Measurements from ENCODE around the gene ATP6V1G2.
A peak's percentile ranks its signal among the peaks of the same experiment; 100 is the strongest.
"Not testable (repeated sequence)": the region's sequence is repeated elsewhere in the genome, so short reads cannot be mapped to it uniquely, and the experiment has no call there.

ATP6V1G2 gene

DNA sequence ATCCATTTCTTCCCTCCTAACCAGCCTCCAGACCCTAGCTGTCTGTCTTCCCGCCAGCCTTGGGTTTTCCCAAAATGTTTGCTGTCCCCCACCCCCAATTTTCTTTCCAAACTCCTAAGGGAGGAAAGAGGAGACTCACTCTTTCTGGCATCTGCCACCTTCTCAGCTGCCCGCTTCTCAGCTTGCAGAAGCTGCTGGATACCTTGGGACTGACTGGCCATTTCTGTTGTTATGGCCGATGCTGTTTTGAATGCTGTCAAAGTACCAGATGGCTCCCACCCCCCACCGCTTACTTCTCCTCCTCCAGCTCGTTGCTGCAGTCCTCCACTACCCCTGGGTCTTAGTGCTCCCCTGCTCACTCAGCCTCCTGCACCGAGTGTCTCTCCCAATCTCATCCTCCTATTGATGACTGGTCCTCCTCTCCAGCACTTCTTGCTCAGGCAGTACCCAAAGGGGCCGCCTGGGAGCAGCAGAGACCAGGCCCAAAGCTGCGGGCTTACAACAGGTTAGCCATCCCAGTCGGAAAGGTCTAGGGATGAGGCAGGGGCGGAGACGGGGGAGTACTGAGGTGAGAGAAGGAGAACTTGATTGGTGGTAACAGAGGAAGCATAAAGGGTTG lies at the start of gene ATP6V1G2:
Gene ATP6V1G2 (minus strand): TSS at position 270 of the 619 bp plus-strand sequence. CDS start 49 bp downstream, at position 221.
- DNase-seq (ENCODE audit: low read depth) = peak; percentile 77

DNA sequence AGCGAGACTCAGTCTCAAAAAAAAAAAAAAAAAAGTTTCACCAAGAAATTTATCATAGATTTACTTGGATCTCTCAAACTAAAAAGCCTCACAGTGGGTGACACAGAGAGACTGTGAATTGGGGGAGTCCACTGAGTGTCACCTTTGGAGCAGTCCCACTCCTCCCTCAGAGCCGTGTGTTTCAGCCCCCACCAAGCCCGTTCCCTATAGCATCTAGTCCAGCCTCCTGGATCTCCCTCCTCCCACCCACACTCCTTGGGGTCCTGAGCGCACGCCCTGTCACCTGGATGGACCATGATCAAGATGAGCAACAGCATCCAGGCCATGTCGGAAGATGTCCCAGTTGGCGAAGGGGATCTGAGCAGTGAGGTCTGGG lies 46.0 kb upstream of the ATP6V1G2 start:
- DNase-seq (ENCODE audit: low read depth) = no peak

DNA sequence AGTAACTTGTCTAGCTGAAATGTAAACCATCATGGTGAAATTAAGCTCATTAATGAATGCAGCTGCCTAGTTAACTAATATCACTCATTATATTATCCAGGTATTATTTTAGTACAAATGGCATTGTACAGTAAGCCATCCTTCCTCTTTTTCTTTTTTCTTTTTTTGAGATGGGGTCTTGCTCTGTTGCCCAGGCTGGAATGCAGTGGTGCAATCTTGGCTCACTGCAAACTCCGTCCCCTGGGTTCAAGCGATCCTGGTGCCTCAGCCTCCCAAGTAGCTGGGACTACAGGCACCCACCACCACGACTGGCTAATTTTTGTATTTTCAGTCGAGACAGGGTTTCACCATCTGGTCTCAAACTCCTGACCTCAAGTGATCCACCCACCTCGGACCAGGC lies 44.3 kb upstream of the ATP6V1G2 start:
- not testable (repeated sequence) for DNase-seq (ENCODE audit: low read depth)

DNA sequence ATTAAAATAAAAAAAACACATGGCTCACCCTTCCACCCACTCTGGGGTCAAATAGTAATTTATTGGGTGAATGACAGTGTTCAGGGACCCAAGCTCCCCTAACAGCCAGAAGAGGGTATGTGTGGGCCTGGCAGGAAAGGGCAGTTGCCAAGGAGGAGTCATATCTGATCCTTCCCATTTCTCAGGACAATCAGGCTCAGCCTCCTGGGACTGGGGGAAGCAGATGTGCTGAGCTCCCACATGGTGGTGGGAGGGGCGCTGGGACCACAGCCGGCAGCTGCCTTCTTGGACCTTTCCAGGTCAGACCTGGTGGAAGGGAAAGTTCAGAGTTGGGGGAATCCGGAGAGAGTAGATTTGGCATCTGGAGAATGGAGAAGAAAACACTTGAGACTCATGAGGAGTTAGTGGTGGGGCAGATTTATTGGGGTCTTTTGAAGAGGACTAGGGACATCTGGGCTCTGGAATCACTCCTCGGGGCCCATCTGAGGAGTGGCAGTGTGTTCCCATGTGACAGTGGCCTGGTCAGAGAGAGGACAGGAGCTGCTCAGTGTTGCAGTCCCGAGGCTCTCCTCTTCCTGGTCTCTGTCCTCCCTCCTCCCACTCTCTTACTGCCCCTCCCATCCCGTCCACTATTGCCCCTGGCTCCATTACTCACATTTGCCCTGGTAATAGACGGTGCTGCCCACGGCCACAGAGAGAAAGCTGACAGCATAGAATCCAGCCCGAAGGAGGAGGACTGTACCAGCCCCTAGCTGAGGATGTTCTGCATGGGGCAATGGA lies 42.7 kb upstream of the ATP6V1G2 start:
- DNase-seq (ENCODE audit: low read depth) = no peak

DNA sequence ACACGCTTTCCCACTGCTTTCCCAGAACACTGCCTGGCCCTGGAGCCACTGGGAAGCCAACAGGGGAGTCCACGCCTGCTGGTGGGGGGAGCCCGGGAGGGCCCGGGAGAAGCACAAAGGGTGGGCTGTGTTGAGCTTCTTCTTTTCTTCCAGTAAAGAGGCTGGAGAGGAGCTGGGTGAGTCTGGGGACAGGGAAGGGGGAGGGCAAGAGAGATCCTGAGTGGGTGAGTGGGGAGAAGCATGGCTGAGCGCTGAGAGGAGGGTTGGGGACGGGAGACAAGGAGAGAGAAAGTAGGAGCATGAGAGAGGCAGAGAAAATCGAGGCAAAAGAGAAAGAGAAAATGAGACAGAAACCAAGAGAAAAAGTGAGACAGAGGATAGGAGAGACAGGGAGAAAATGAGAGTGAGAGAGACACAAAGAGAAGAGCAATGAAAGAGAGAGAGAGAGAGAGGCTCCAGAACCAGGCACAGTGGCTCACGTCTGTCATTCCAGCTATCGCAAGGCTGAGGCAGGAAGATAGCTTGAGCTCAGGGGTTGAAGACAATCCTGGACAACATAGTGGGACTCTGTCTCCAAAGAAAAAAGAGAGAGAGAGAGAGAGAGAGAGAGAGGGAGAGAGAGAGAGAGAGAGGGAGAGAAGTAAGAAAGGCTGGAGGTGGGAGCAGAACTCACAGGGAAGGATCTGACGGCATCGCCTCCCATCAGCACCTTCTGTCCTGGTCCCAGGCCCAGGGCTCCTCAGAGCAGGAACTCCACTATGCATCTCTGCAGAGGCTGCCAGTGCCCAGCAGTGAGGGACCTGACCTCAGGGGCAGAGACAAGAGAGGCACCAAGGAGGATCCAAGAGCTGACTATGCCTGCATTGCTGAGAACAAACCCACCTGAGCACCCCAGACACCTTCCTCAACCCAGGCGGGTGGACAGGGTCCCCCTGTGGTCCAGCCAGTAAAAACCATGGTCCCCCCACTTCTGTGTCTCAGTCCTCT lies 41.7 kb upstream of the ATP6V1G2 start:
- no peak for DNase-seq (ENCODE audit: low read depth)

DNA sequence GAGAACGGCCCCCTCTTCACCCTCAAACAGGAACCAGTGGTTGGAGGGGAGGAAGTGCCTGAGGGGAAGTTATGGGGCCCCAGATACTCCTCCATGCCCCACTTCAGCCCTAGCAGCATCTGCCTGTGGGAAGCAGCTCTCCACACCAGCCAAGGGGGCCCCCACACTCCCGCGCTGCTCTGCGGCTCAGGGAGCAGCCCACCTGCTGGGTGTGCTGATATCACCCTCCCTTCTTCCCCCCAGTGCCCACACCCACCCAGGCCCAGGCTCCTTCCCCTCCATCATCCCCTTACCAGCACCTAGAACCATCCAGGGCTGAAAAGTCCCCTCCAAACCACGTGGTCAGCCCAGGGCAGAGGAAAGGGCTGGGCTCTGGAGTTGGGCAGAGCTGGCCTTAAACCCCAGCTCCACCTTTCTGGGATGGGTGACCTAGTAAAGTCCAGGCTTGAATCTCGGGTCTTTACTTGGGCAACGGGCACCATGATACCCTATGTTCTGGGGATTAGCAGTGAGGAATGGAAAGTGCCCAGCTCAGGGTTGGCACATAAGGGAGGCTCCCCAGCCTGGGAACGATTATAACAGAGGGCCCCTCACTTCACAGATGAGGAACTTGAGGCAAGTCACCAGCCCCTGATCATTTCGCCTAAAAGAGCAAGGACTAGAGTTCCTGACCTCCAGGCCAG lies 40.3 kb upstream of the ATP6V1G2 start:
- DNase-seq (ENCODE audit: low read depth) = no peak

DNA sequence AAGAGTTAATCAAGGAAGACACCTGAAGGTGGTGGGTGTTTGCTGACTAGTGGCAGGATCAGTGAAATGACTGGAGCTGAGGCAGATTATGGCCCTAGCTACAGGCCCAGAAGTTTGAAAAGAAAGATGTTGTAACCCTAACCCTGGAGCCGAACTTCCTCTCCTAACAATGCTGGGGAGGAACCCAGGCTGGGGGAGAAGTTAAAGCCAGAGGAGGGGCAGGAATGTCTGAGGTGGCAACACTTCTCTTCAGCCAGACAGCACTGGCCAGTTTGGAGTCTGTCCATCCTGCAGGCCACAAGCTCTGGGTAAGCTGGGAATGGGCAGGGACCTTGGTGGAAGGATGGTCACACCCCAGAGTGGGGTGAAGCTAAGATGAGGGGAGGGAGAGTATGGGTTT lies 39.6 kb upstream of the ATP6V1G2 start, which contains the start of gene LST1:
Gene LST1 (plus strand): TSS at position 270 of the 400 bp plus-strand sequence. CDS start 1,023 bp downstream, outside the sequence.
- DNase-seq (ENCODE audit: low read depth) = no peak

DNA sequence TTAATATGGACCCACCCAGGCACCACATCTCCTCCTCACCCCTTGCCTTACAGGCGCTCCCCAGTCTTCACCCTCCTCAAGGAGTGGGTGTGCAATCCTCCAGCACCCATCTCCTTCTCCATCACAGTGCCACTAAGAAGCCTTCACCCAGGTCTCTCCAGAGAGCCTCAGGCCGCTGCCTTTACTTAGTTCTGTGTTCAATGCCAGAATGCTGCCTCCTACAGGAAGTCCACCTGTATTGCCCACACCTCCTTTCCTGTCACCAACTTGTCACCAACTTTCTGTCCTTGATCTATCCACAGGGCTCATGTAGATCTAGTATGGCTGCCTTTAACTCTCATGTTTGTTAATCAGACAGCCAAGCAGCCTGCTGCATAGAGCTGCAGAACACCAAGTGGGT lies 39.1 kb upstream of the ATP6V1G2 start:
- no peak for DNase-seq (ENCODE audit: low read depth)

DNA sequence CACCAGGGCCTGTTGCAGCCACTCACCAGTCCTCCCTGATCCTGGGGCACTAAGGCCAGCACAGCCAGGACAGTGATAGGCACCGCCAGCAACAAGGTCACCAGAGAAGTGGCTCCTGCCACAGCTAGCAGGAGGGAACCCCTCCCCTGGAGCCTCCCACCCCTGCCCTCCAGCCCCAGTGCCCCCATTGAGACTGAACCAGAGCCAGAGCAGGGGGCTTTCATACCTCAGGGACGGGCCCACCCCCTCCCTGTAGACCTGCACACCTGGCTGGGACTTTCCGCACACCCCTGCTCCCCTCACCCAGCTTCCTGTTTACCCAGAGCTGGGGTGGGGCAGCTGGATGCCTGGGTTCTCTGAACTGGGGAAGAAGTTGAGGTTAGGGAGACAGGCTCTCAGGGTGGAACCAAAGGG lies 35.8 kb upstream of the ATP6V1G2 start, which contains the start of gene LTB:
Gene LTB (minus strand): TSS at position 195 of the 414 bp plus-strand sequence. CDS start 7 bp downstream, at position 188.
- DNase-seq (ENCODE audit: low read depth) = peak; percentile 55

DNA sequence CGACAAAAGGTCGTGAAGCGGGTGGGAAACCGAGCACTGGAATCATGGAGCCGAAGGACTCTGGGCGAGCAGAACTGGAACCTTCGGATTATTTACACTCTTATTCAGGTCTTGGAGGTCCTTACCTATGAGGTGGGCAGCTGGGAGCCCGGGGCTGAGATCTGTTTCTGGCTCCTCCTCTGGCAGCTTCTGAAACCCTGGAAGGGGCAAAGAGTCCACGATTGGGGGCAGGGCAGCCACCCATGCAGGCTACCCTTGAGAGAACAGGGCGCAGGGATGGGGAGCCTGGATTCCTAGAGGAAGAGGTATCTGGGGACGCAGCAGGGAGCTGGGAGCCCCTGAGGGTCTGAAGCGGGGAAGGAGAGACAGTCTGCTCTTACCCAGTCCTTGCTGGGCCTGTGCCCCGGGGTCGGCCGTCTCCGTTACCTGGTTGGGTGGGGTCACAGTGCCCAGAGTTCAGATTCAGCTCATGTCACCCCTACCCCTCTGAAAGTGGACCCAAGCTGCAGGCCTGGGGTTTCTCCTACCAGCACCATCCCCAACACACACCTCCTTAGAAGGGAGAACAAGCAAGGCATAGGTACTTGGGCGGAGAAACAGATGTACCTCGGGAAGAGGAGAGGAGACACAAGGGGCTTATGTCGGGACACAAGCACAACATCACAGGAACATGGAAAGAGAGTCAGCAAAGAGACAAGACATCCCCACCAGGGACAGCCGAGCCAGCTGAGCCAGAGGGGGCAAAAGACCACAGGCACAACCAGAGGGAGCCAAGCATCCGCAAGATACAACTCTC lies 35.2 kb upstream of the ATP6V1G2 start:
- DNase-seq (ENCODE audit: low read depth) = no peak

DNA sequence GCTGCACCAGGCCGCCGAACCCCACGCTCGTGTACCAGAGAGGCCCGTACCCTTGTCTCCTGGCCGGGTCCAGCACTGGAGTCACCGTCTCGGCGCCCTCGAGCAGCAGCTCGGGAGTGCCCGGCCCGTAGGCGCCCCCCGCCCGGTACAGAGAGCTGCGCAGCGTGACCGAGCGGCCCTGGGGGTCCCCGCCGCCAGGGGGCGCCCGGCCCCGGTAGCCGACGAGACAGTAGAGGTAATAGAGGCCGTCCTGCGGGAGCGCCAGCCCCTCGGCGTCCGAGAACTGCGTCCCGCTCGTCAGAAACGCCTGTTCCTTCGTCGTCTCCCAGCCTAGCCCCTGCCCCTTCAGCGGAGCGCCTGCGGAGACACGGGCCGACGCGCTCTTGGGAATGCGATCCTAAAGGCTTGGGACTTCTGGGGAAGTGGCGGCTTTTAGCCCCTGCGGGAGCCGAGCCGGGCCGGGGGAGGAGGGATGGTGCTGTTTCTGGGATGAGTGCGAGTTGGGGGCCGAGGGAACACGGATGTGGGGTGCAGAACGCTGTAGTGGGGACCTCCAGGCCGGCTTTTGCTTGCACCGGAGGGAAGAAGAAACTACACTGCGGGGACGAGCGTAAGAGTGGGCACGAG lies 34.5 kb upstream of the ATP6V1G2 start:
- peak; percentile 84 for DNase-seq (ENCODE audit: low read depth)

DNA sequence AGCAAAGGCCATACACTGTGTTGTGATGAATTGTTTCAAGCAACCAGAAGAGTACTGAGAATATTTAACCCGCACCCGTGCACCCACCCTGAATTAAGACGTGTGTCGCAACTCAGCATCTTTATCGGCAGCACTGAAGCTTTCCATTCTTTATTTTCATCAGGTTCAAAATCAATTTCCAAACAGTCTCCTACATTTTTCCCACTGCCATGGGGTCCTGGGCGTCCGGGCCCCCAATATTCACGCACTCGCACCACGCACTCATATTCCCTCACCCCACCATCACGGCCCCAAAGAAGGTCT lies 34.0 kb upstream of the ATP6V1G2 start:
- no peak for DNase-seq (ENCODE audit: low read depth)

DNA sequence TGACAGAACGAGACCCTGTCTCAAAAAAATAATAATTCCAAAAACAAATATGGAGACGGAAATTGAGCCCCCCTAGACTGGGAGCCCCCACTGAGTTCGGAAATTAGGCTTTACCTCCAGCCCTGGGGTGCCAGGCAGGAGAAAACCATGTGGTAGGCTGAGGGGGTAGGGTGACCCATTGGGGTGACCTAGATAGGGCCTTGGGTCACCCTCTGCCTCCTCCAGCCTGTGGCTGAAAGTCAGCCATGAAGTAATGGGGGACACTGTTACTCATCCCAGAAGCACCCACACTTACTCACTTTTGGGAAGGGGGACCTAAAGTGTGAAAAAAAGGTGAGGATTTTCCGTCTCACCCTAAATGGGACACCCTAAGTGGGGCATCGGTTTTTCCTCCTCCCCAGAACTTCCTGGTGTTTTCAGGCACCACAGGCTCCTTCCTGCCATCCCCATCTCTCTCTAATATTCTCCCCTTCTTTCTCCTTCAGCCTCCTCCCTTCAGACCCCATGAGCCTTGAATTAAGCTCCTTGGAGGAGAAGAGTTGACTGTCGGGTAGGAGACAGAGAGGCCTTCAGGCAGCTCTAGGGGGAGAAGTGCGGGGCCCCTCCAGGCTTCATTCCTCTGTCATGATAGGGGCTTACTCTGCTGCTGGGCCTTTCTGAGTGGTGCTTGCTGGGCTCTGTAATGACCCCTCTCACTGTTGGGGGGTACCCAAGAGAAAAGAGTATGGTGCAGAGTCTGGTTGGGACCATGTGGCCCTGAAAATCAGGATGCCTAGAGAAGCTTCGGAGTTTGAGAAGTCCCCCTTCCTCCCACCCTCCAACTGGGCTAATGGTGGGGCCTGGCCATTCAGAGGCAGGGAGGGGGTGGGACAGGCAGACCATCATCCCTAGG lies 33.4 kb upstream of the ATP6V1G2 start:
- DNase-seq (ENCODE audit: low read depth) = no peak

DNA sequence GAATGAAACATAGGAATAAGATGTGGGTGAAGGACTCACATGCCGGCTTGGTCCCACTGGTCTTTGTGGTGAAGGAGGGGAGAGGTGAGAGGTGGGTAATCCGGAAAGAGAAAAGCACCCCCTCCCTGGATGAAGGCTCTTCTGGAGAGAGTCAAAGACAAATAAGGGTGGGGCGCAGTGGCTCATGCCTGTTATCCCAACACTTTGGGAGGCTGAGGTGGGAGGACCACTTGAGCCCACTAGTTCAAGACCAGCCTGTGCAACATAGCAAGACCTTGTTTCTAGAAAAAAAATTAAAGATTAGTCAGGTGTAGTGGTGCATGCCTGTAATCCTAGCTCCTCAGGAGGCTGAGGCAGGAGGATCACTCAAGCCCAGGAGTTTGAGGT lies 32.7 kb upstream of the ATP6V1G2 start:
- no peak for DNase-seq (ENCODE audit: low read depth)

DNA sequence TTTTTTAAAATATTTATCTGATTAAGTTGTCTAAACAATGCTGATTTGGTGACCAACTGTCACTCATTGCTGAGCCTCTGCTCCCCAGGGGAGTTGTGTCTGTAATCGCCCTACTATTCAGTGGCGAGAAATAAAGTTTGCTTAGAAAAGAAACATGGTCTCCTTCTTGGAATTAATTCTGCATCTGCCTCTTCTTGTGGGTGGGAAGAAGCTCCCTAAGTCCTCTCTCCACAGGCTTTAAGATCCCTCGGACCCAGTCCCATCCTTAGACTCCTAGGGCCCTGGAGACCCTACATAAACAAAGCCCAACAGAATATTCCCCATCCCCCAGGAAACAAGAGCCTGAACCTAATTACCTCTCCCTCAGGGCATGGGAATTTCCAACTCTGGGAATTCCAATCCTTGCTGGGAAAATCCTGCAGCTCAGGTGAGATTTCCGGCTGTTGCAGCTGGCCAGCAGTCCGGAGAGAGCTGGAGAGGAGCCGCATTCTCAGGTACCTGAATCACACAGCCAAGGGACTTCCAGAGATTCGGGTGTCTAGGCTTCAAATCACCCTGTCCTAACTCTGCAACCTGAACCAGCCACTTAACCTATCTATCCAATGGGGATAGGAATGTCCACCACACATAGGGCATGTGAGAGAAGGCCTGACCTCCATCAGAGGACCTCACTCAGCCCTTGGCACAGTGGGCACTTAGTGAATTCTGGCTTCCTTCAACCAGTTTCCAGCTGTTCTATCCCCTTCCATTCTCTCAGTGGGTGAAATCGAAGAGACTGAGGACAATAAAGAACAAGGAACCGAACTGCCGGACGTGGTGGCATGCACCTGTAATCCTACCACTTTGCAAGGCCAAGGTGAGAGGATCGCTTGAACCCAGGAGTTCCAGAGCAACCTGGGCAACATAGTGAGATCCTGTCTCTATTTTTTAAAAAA lies 32.0 kb upstream of the ATP6V1G2 start:
- DNase-seq (ENCODE audit: low read depth) = no peak

DNA sequence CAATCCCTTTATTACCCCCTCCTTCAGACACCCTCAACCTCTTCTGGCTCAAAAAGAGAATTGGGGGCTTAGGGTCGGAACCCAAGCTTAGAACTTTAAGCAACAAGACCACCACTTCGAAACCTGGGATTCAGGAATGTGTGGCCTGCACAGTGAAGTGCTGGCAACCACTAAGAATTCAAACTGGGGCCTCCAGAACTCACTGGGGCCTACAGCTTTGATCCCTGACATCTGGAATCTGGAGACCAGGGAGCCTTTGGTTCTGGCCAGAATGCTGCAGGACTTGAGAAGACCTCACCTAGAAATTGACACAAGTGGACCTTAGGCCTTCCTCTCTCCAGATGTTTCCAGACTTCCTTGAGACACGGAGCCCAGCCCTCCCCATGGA lies 31.2 kb upstream of the ATP6V1G2 start:
- DNase-seq (ENCODE audit: low read depth) = no peak

DNA sequence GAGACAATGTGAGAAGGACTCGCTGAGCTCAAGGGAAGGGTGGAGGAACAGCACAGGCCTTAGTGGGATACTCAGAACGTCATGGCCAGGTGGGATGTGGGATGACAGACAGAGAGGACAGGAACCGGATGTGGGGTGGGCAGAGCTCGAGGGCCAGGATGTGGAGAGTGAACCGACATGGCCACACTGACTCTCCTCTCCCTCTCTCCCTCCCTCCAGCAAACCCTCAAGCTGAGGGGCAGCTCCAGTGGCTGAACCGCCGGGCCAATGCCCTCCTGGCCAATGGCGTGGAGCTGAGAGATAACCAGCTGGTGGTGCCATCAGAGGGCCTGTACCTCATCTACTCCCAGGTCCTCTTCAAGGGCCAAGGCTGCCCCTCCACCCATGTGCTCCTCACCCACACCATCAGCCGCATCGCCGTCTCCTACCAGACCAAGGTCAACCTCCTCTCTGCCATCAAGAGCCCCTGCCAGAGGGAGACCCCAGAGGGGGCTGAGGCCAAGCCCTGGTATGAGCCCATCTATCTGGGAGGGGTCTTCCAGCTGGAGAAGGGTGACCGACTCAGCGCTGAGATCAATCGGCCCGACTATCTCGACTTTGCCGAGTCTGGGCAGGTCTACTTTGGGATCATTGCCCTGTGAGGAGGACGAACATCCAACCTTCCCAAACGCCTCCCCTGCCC lies 30.6 kb upstream of the ATP6V1G2 start:
- no peak for DNase-seq (ENCODE audit: low read depth)
